GM13977 (cell line): ENCODE results near the gene ERBB4.

Experiments used
- DNase-seq: peaks from one replicate; pipeline ENCODE4 v3.0.0; 2012; ENCODE audit warnings: low spot score
- CTCF ChIP-seq: IDR thresholded peaks from 2 replicates; pipeline ENCODE4 v1.5.1; 2012; ENCODE audit warnings: mild to moderate bottlenecking, control low read depth; ENCODE audit not compliant: insufficient read depth; ENCODE audit errors: extremely low read depth, missing control alignments
- in situ Hi-C: fragments of 300-500 bp; cut with MboI; formaldehyde crosslinking; loops from one replicate; pipeline ENCODE4 v1.12.0; 2022; ENCODE audit warnings: low sequenced_read_pairs, low pct_unique_long_range_greater_than_20kb, mixed read lengths, inconsistent platforms; ENCODE audit not compliant: unreplicated experiment

ERBB4 gene

GRCh38 chr2:211745295-211746097, 793.1 kb downstream of the ERBB4 start:
- peak; percentile 52 for DNase-seq
- TF ChIP-seq CTCF: peak; percentile 91
- in situ Hi-C loops: no loop called here

GRCh38 chr2:211744379-211744778, 794.2 kb downstream of the ERBB4 start:
- in situ Hi-C loops: no loop called here
- no peak for TF ChIP-seq CTCF
- no peak for DNase-seq

GRCh38 chr2:211741966-211742365, 796.6 kb downstream of the ERBB4 start:
- TF ChIP-seq CTCF: no peak
- no peak for DNase-seq
- in situ Hi-C loops: no loop called here

- DNase-seq: no peak
- in situ Hi-C loops: no loop called here
- TF ChIP-seq CTCF: no peak
Measured at GRCh38 chr2:211737282-211737681, 801.3 kb downstream of the ERBB4 start.

GRCh38 chr2:211730215-211730614, 808.4 kb downstream of the ERBB4 start:
- in situ Hi-C loops: no loop called here
- no peak for DNase-seq
- no peak for TF ChIP-seq CTCF

- no peak for DNase-seq
Measured at GRCh38 chr2:211729433-211729832, 809.2 kb downstream of the ERBB4 start.

More at GRCh38 chr2:211729433-211729832, 809.2 kb downstream of the ERBB4 start:
- no peak for TF ChIP-seq CTCF
- in situ Hi-C loops: no loop called here
